Stimulated activated CD8-positive, alpha-beta memory T cell treated with anti-CD3 and anti-CD28 coated beads, Interleukin-7, amount 100 ng/mL, for 4 hours (primary cell): Measurements from ENCODE around the gene DGKH.
"Not testable (repeated sequence)": the region's sequence is repeated elsewhere in the genome, so short reads cannot be mapped to it uniquely, and the experiment has no call there.

Experiments
- DNase-seq, 2 donors: peaks; one replicate each; pipeline ENCODE4 v3.0.0-alpha.2; 2020; ENCODE audit warnings: low read depth in 2 of 2

Gene DGKH

GRCh38 chr13:42112864-42113263, 64.4 kb downstream of the DGKH start:
- no peak for DNase-seq

- DNase-seq = no peak
These were observed 65.0 kb downstream of the DGKH start for GRCh38 chr13:42113478-42113877.

GRCh38 chr13:42114278-42114677, 65.8 kb downstream of the DGKH start:
- no peak for DNase-seq

GRCh38 chr13:42114912-42115311, 66.5 kb downstream of the DGKH start:
- DNase-seq = no peak

- DNase-seq = no peak
These were observed 67.8 kb downstream of the DGKH start for GRCh38 chr13:42116225-42116624.

- no peak for DNase-seq
These were observed 70.6 kb downstream of the DGKH start for GRCh38 chr13:42119041-42119440.

GRCh38 chr13:42119875-42120274, 71.4 kb downstream of the DGKH start:
- no peak for DNase-seq

- DNase-seq = no peak
These were observed 75.2 kb downstream of the DGKH start for GRCh38 chr13:42123600-42123999.

GRCh38 chr13:42125046-42125445, 76.6 kb downstream of the DGKH start:
- no peak for DNase-seq

GRCh38 chr13:42127047-42127446, 78.6 kb downstream of the DGKH start:
- DNase-seq = no peak

GRCh38 chr13:42129033-42129432, 80.6 kb downstream of the DGKH start:
- DNase-seq = no peak

GRCh38 chr13:42136518-42136917, 88.1 kb downstream of the DGKH start:
- no peak for DNase-seq

- no peak for DNase-seq
These were observed 89.5 kb downstream of the DGKH start for GRCh38 chr13:42137856-42138537.

- DNase-seq = no peak
These were observed 92.0 kb downstream of the DGKH start for GRCh38 chr13:42140494-42140893.

- DNase-seq = not testable (repeated sequence)
These were observed 92.6 kb downstream of the DGKH start for GRCh38 chr13:42141052-42141451.

GRCh38 chr13:42146359-42146758, 97.9 kb downstream of the DGKH start:
- no peak for DNase-seq

GRCh38 chr13:42148538-42148937, 100.1 kb downstream of the DGKH start:
- no peak for DNase-seq

- no peak for DNase-seq
These were observed 100.7 kb downstream of the DGKH start for GRCh38 chr13:42149136-42149535.

GRCh38 chr13:42151781-42152180, 103.3 kb downstream of the DGKH start:
- no peak for DNase-seq

GRCh38 chr13:42152495-42152894, 104.0 kb downstream of the DGKH start:
- DNase-seq = no peak

- DNase-seq = no peak
These were observed 105.0 kb downstream of the DGKH start for GRCh38 chr13:42153199-42154113.

- no peak for DNase-seq
These were observed 106.8 kb downstream of the DGKH start for GRCh38 chr13:42155251-42155650.

GRCh38 chr13:42163338-42163737, 114.9 kb downstream of the DGKH start:
- not testable (repeated sequence) for DNase-seq
